Measurements from ENCODE around the gene RDH13.

- TF ChIP-seq ZNF2 (tag by site-specific recombination; IDR thresholded peaks at IDR 0.05): no peak
- TF ChIP-seq ZNF701 (tag by site-specific recombination; IDR thresholded peaks at IDR 0.05): no peak
- TF ChIP-seq CTCF (tag by site-specific recombination; IDR thresholded peaks at IDR 0.05): no peak
- no peak for TF ChIP-seq MEIS1 (CRISPR knock-in tag; IDR thresholded peaks at IDR 0.05; ENCODE audit: borderline replicate concordance)
- TF ChIP-seq MYNN (tag by site-specific recombination; IDR thresholded peaks at IDR 0.05; ENCODE audit: borderline replicate concordance): no peak
- no peak for TF ChIP-seq ZNF664 (tag by site-specific recombination; IDR thresholded peaks at IDR 0.05)
- TF ChIP-seq ZNF184 (tag by site-specific recombination; IDR thresholded peaks at IDR 0.05): no peak
- no peak for TF ChIP-seq RBAK (tag by site-specific recombination; IDR thresholded peaks at IDR 0.05)
- TF ChIP-seq ZBTB1 (tag by site-specific recombination; IDR thresholded peaks at IDR 0.05): no peak
- no peak for TF ChIP-seq ZNF18 (tag by site-specific recombination; IDR thresholded peaks at IDR 0.05)
- no peak for TF ChIP-seq ZNF529 (tag by site-specific recombination; IDR thresholded peaks at IDR 0.05; ENCODE audit: insufficient replicate concordance)
- TF ChIP-seq ZNF10 (tag by site-specific recombination; IDR thresholded peaks at IDR 0.05): no peak
- no peak for TF ChIP-seq PRDM2 (tag by site-specific recombination; IDR thresholded peaks at IDR 0.05; ENCODE audit: borderline replicate concordance)
Measured at GRCh38 chr19:55018633-55019032, 44.3 kb downstream of the RDH13 start.
